ENCODE results near the gene RANBP3L. TPM values are rescaled to one million over a fixed set of nuclear protein-coding genes. Genes with fewer than 3 reads are reported as not detected.

The RANBP3L gene
- total RNA-seq, 4 donors from 2014 or later = 0.51 to 4.0 (median 1.0) TPM

GRCh38 chr5:36237751-36238150 lies 64.0 kb downstream of the RANBP3L start:
- no peak for DNase-seq
- no peak for TF ChIP-seq CTCF (IDR thresholded peaks at IDR 0.05)
- H3K27me3 ChIP-seq = no peaks in the 10 kb centered on the region
- no peaks in the 10 kb centered on the region for H3K36me3 ChIP-seq
- H3K4me1 ChIP-seq = peaks cover 7 to 13% of the 10 kb centered on the region in 2 donors
- intact Hi-C loops (cut with DNase I; ENCODE audit: low total_unique reads) = no loop called here
- peak overlapping the region in 1 of 2 donors; percentile 6 for H3K27ac ChIP-seq
- no peak overlapping the region for H3K4me3 ChIP-seq
- H3K9me3 ChIP-seq = no peaks in the 10 kb centered on the region

DNA sequence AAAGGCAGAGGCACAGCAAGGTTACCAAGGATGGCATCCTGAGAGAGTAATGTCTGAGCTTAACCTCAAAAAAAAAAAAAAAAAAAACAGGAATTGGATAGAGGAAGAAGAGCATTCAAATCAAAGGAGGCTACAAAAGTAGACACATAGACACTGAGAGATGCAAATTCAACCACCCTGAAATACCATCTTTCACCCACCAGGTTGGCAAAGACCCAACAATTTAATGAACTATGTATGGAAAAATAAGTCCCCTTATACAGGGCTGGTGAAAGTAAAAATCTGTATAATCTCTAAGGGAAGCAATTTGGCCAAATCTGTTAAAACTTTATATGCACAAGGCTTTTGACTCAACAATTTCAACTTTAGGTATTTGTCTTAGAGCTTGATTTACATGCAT lies 64.9 kb downstream of the RANBP3L start:
- no peak for DNase-seq
- Histone ChIP-seq H3K36me3 (no peaks in the 10 kb centered on the region), H3K27me3 (no peaks in the 10 kb centered on the region), H3K9me3 (no peaks in the 10 kb centered on the region), H3K4me3 (no peak overlapping the region), H3K27ac (no peak overlapping the region), H3K4me1 (peaks cover 7 to 13% of the 10 kb centered on the region in 2 donors)
- intact Hi-C loops (cut with DNase I; ENCODE audit: low total_unique reads) = no loop called here
- TF ChIP-seq CTCF (IDR thresholded peaks at IDR 0.05) (no peak), POLR2A (IDR thresholded peaks at IDR 0.05) (no peak)

GRCh38 chr5:36232533-36232932 lies 69.2 kb downstream of the RANBP3L start:
- TF ChIP-seq CTCF (IDR thresholded peaks at IDR 0.05) (no peak), POLR2A (IDR thresholded peaks at IDR 0.05) (no peak)
- intact Hi-C loops (cut with DNase I; ENCODE audit: low total_unique reads) = no loop called here
- Histone ChIP-seq H3K9me3 (no peaks in the 10 kb centered on the region), H3K36me3 (no peaks in the 10 kb centered on the region), H3K4me3 (no peak overlapping the region), H3K4me1 (peaks cover 0 to 4% of the 10 kb centered on the region in 2 donors), H3K27ac (no peak overlapping the region), H3K27me3 (no peaks in the 10 kb centered on the region)
- DNase-seq = no peak

DNA sequence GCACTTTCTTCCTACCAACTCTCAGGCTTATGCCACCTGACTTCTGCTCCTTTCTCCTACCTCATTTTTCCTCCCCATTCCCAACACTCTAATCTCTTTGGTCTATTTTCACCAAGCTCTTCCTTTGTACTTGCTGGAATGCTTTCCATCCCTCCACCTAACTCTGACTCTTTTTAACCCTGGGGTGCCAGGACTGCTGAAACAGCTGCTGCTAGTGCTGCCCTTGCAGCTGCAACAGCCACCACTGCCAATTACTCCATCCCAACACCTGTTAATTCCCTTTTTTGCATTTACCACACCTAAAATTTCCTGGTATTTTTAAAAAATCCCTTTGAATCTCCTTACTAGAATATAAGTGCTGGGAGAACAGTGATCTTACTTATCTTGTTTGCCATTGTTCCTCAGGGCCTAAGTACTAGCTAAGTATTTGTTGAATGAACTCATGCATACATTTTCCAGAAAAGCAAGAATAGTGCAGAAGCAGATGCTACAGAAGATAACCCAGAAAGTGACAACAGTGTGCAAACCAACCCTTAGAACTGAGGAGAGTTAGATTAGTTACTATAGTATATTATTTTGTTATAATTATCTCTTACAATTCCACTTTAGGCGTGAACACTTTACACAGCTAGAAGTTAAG lies 71.4 kb downstream of the RANBP3L start:
- H3K27ac ChIP-seq = no peak overlapping the region
- H3K9me3 ChIP-seq = no peaks in the 10 kb centered on the region
- no peaks in the 10 kb centered on the region for H3K27me3 ChIP-seq
- no peak for DNase-seq
- peaks cover 0 to 4% of the 10 kb centered on the region in 2 donors for H3K4me1 ChIP-seq
- TF ChIP-seq CTCF (IDR thresholded peaks at IDR 0.05) (no peak), POLR2A (IDR thresholded peaks at IDR 0.05) (no peak)
- no peak overlapping the region for H3K4me3 ChIP-seq
- no peaks in the 10 kb centered on the region for H3K36me3 ChIP-seq
- intact Hi-C loops (cut with DNase I; ENCODE audit: low total_unique reads) = no loop called here

- H3K27ac ChIP-seq = no peak overlapping the region
- intact Hi-C loops (cut with DNase I; ENCODE audit: low total_unique reads) = no loop called here
- TF ChIP-seq POLR2A (IDR thresholded peaks at IDR 0.05) (no peak), CTCF (IDR thresholded peaks at IDR 0.05) (no peak)
Observed at GRCh38 chr5:36228505-36228904, 73.2 kb downstream of the RANBP3L start.

More at GRCh38 chr5:36228505-36228904, 73.2 kb downstream of the RANBP3L start:
- Histone ChIP-seq H3K27me3 (no peaks in the 10 kb centered on the region), H3K4me3 (no peak overlapping the region), H3K4me1 (peaks cover 0 to 4% of the 10 kb centered on the region in 2 donors), H3K9me3 (no peaks in the 10 kb centered on the region), H3K36me3 (no peaks in the 10 kb centered on the region)
- DNase-seq = no peak

All from uterus (tissue), 4 donors.